ENCODE measurements around the gene COPZ2. TPM values are rescaled to one million over a fixed set of nuclear protein-coding genes. Genes with fewer than 3 reads are reported as not detected.

COPZ2 gene
- polyA plus RNA-seq, 1 experiment = 122 TPM

DNA sequence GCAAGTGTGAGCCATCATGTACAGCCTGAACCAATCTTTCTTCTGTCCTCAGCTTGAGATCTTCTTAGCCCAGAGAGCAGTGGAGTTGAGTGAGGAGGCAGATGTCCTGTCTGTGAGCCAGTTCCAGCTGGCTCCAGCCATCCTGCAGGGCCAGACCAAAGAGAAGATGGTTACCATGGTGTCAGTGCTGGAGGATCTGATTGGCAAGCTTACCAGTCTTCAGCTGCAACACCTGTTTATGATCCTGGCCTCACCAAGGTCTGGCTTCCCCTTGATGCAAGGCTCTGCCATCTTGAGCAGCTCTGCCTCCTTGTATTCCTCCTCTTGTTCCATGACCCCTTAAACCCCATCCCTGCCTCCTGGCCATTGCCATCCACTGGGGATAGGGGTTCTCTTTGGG is 57.1 kb downstream of the COPZ2 start:
- Histone ChIP-seq H3K9me3 (ENCODE audit: control insufficient read depth, insufficient read depth, low read length) (no peaks in the 10 kb centered on the region), H3K4me3 (ENCODE audit: low read depth, low read length) (no peak overlapping the region), H3K27ac (ENCODE audit: low read depth, low read length) (no peak overlapping the region), H3K27me3 (ENCODE audit: control insufficient read depth, insufficient read depth, low read length) (no peaks in the 10 kb centered on the region)
- ChIA-PET CTCF (interaction anchor here (5.0 kb wide), 1 partner anchor 36 kb away, joined by 185 read pairs; no protein-coding TSS in a partner anchor), POLR2A (interaction anchor here (0.9 kb wide), 1 partner anchor 39 kb away, joined by 3 read pairs; the partner anchor contains the start of gene PNPO)
- no peak for TF ChIP-seq CTCF (IDR thresholded peaks at IDR 0.05; ENCODE audit: low read depth, low read length)
- DNase-seq (ENCODE audit: low read depth, low spot score) = no peak

DNA sequence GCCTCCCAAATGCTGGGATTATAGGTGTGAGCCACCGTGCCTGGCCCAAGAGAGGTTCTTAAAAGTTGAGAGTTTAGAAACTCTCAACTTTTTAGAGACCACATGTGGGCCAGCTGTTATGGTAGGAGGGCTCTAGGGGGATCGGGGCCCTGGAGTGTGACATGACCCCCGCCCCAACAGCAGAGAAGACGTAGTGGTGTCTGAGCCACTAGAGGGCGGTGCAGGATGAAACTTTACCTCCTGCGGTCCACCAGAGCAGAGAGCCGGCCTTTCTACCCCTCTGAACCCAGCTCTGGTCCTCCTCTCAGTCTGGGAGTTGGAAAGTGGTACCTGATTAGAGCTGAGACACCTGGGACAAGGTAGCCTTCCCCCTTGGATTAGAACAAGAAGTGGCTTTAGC is 59.3 kb downstream of the COPZ2 start:
- H3K9me3 ChIP-seq (ENCODE audit: control insufficient read depth, insufficient read depth, low read length) = no peaks in the 10 kb centered on the region
- no peak overlapping the region for H3K4me3 ChIP-seq (ENCODE audit: low read depth, low read length)
- peak; percentile 32 for DNase-seq (ENCODE audit: low read depth, low spot score)
- peak; percentile 77 for TF ChIP-seq CTCF (IDR thresholded peaks at IDR 0.05; ENCODE audit: low read depth, low read length)
- ChIA-PET CTCF (interaction anchor here (0.6 to 5.0 kb wide), 26 partner anchors 8 to 153 kb away, joined by 3 to 185 read pairs (median 6); partner anchors contain the start of genes CDK5RAP3, PNPO and PRR15L), POLR2A (interaction anchor here (0.8 to 1.3 kb wide), 3 partner anchors 39 to 42 kb away, joined by 3 to 7 read pairs (median 4); no protein-coding TSS in a partner anchor)
- H3K27ac ChIP-seq (ENCODE audit: low read depth, low read length) = no peak overlapping the region
- no peaks in the 10 kb centered on the region for H3K27me3 ChIP-seq (ENCODE audit: control insufficient read depth, insufficient read depth, low read length)

Small RNA genes lying within 50 kb of the gene (small RNA-seq; reads per million reads assigned to genes)
- gene AC004477.2 (ENCODE audit: insufficient read length, low read depth) (not detected), gene MIR152 (ENCODE audit: insufficient read length, low read depth) (12,281 reads per million, percentile 99 among the genes with 10 or more reads in this experiment)

Other genes starting within 250 kb of the COPZ2 start
- 5.3 and 6.2 TPM in 2 replicates for gene OSBPL7, start 216.0 kb downstream of the COPZ2 start, polyA plus RNA-seq (2011; rRNA removed)
- gene MRPL10, start 206.3 kb downstream of the COPZ2 start, polyA plus RNA-seq (2011; rRNA removed) = 62.9 and 64.4 TPM in 2 replicates
- gene LRRC46, start 206.1 kb downstream of the COPZ2 start, polyA plus RNA-seq (2011; rRNA removed) = 0.55 and 0.67 TPM in 2 replicates
- gene SCRN2, start 196.5 kb downstream of the COPZ2 start, polyA plus RNA-seq (2011; rRNA removed) = 13.3 and 17.2 TPM in 2 replicates
- 0.04 and 0.05 TPM in 2 replicates for gene SP6, start 186.6 kb downstream of the COPZ2 start, polyA plus RNA-seq (2011; rRNA removed)
- 2.7 and 3.9 TPM in 2 replicates for gene SP2, start 141.6 kb downstream of the COPZ2 start, polyA plus RNA-seq (2011; rRNA removed)
- 14.5 and 15.2 TPM in 2 replicates for gene PNPO, start 96.2 kb downstream of the COPZ2 start, polyA plus RNA-seq (2011; rRNA removed)
- gene PRR15L, start 79.9 kb downstream of the COPZ2 start, polyA plus RNA-seq (2011; rRNA removed) = not detected in 2 replicates
- gene CDK5RAP3, start 66.7 kb downstream of the COPZ2 start, polyA plus RNA-seq (2011; rRNA removed) = 71.2 and 79.7 TPM in 2 replicates
- 237 and 251 TPM in 2 replicates for gene NFE2L1, start 10.6 kb upstream of the COPZ2 start, polyA plus RNA-seq (2011; rRNA removed)
- gene CBX1, start 63.7 kb upstream of the COPZ2 start, polyA plus RNA-seq (2011; rRNA removed) = 57.2 and 68.2 TPM in 2 replicates
- gene SNX11, start 70.0 kb upstream of the COPZ2 start, polyA plus RNA-seq (2011; rRNA removed) = 16.0 and 17.2 TPM in 2 replicates